ENCODE data around the gene ADO.

The ADO gene

GRCh38 chr10:62810156-62810902, 5.8 kb downstream of the ADO start:
- Histone ChIP-seq H4K20me1 (ENCODE audit: insufficient read depth, low read length) (peaks cover 32% of the 10 kb centered on the region), H3K4me3 (ENCODE audit: low read length) (no peak overlapping the region), H3K9ac (ENCODE audit: low read length) (no peak overlapping the region), H3K4me1 (ENCODE audit: low read length) (peaks cover 28% of the 10 kb centered on the region), H3K9me3 (ENCODE audit: insufficient read depth, low read length) (no peaks in the 10 kb centered on the region), H3K79me2 (ENCODE audit: low read length) (peaks cover 35% of the 10 kb centered on the region), H2AFZ (ENCODE audit: low read depth, low read length) (no peak overlapping the region), H3K27me3 (ENCODE audit: low read depth, low read length) (no peaks in the 10 kb centered on the region), H3K36me3 (replicated peaks; ENCODE audit: low read depth, low read length) (peaks cover 13% of the 10 kb centered on the region), H3K27ac (ENCODE audit: low read length) (no peak overlapping the region), H3K4me2 (ENCODE audit: low read length) (no peak overlapping the region)
- TF ChIP-seq EZH2phosphoT487 (IDR thresholded peaks at IDR 0.05; ENCODE audit: low read depth) (no peak), CTCF (IDR thresholded peaks at IDR 0.05; ENCODE audit: low read depth, low read length) (no peak)

- peaks cover 26% of the 10 kb centered on the region for H3K79me2 ChIP-seq (ENCODE audit: low read length)
- peaks cover 28% of the 10 kb centered on the region for H4K20me1 ChIP-seq (ENCODE audit: insufficient read depth, low read length)
- peak overlapping the region; percentile 76 for H3K4me2 ChIP-seq (ENCODE audit: low read length)
- H3K4me1 ChIP-seq (ENCODE audit: low read length), result peaks cover 29% of the 10 kb centered on the region
- H3K9me3 ChIP-seq (ENCODE audit: insufficient read depth, low read length), result no peaks in the 10 kb centered on the region
- no peak overlapping the region for H3K27ac ChIP-seq (ENCODE audit: low read length)
- H3K27me3 ChIP-seq (ENCODE audit: low read depth, low read length), result no peaks in the 10 kb centered on the region
- no peak overlapping the region for H2AFZ ChIP-seq (ENCODE audit: low read depth, low read length)
- TF ChIP-seq EZH2phosphoT487 (IDR thresholded peaks at IDR 0.05; ENCODE audit: low read depth) (no peak), CTCF (IDR thresholded peaks at IDR 0.05; ENCODE audit: low read depth, low read length) (no peak)
- peaks cover 13% of the 10 kb centered on the region for H3K36me3 ChIP-seq (replicated peaks; ENCODE audit: low read depth, low read length)
- peak overlapping the region; percentile 55 for H3K4me3 ChIP-seq (ENCODE audit: low read length)
- H3K9ac ChIP-seq (ENCODE audit: low read length), result no peak overlapping the region
Observed at GRCh38 chr10:62811159-62811875, 6.8 kb downstream of the ADO start.

GRCh38 chr10:62812672-62813439, 8.3 kb downstream of the ADO start:
- Histone ChIP-seq H3K4me1 (ENCODE audit: low read length) (peaks cover 20% of the 10 kb centered on the region), H3K4me2 (ENCODE audit: low read length) (no peak overlapping the region), H3K27ac (ENCODE audit: low read length) (no peak overlapping the region), H3K27me3 (ENCODE audit: low read depth, low read length) (no peaks in the 10 kb centered on the region), H3K79me2 (ENCODE audit: low read length) (peaks cover 10% of the 10 kb centered on the region; the same call in 1 of the 2 replicates), H3K9ac (ENCODE audit: low read length) (no peak overlapping the region), H4K20me1 (ENCODE audit: insufficient read depth, low read length) (peaks cover 14% of the 10 kb centered on the region), H3K36me3 (replicated peaks; ENCODE audit: low read depth, low read length) (peaks cover 7% of the 10 kb centered on the region), H3K9me3 (ENCODE audit: insufficient read depth, low read length) (no peaks in the 10 kb centered on the region), H3K4me3 (ENCODE audit: low read length) (no peak overlapping the region), H2AFZ (ENCODE audit: low read depth, low read length) (no peak overlapping the region)
- TF ChIP-seq EZH2phosphoT487 (IDR thresholded peaks at IDR 0.05; ENCODE audit: low read depth) (no peak), CTCF (IDR thresholded peaks at IDR 0.05; ENCODE audit: low read depth, low read length) (no peak)

- H3K4me1 ChIP-seq (ENCODE audit: low read length), result peaks cover 20% of the 10 kb centered on the region
- H3K9me3 ChIP-seq (ENCODE audit: insufficient read depth, low read length), result no peaks in the 10 kb centered on the region
- no peak overlapping the region for H3K9ac ChIP-seq (ENCODE audit: low read length)
- no peak overlapping the region for H3K4me3 ChIP-seq (ENCODE audit: low read length)
- H3K4me2 ChIP-seq (ENCODE audit: low read length), result no peak overlapping the region
- peaks cover 8% of the 10 kb centered on the region for H4K20me1 ChIP-seq (ENCODE audit: insufficient read depth, low read length)
- peaks cover 1% of the 10 kb centered on the region for H3K36me3 ChIP-seq (replicated peaks; ENCODE audit: low read depth, low read length)
- no peak overlapping the region for H2AFZ ChIP-seq (ENCODE audit: low read depth, low read length)
- H3K27ac ChIP-seq (ENCODE audit: low read length), result no peak overlapping the region
- no peaks in the 10 kb centered on the region for H3K27me3 ChIP-seq (ENCODE audit: low read depth, low read length)
- peaks cover 4% of the 10 kb centered on the region; the same call in 1 of the 2 replicates for H3K79me2 ChIP-seq (ENCODE audit: low read length)
- no peak for TF ChIP-seq EZH2phosphoT487 (IDR thresholded peaks at IDR 0.05; ENCODE audit: low read depth)
- no peak for TF ChIP-seq CTCF (IDR thresholded peaks at IDR 0.05; ENCODE audit: low read depth, low read length)
Observed at GRCh38 chr10:62813453-62813852, 8.9 kb downstream of the ADO start.

All from OCI-LY3 (cell line).